Measurements from ENCODE around the gene NPTX2.

NPTX2 gene

DNA sequence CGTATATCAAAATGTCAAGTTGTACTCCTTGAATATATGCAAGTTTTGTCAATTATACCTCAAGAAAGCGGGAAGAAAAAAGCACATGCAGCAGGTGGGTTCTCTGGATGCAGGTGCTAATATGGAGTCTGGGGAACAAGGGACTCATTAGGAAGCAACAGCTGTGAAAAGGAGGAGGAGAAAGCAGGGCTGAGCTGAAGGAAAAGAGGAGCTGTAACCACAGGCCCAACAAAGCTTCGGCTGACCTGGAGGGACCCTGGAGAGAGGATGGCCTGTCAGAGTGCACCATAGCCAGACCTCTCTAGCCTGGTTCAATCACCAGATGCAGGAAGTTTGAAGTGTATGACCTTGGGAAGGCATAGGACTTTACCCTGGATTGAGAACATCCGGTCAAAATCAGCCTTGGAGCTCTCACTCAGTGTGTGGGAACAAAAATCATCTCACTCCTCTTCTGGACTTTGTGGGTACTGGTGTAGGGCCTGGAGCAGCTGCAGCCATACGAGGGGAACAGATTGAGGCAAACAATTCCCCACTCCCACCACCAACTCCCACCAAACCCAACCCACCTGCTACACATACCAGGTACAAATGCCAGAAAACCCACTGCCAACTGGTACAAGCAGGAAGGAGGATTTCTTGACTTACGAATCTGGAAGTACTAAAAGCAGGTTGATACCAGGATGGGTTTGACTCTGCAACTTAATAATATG lies 36.7 kb downstream of the NPTX2 start:
- DNase-seq (ENCODE audit: low read depth in 2 of 2, low spot score in 1 of 2): no peak

DNA sequence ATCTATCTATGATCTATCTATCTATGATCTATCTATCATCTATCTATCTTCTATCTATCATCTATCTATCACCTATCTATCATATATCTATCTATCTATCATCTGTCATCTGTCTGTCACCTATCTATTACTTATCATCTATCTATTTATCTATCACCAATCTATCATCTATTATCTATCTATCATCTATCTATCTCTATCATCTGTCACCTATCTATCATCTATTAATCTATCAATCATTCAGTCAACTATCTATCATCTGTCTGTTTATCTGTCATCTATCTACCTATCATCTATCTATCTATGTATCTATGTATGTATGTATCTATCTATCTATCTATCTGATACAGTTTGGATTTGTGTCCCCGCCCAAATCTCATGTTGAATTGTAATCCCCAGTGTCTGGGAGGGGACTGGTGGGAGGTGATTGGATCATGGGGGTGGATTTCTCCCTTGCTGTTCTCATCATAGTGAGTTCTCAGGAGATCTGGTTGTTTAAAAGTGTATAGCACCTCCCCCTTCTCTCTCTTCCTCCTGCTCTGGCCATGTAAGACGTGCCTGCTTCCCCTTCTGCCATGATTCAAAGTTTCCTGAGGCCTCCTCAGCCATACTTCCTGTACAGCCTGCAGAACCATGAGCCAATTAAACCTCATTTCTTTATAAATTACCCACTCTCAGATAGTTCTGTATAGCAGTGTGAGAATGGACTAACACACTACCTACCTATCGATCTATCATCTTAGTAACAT lies 37.6 kb downstream of the NPTX2 start:
- no peak for DNase-seq (ENCODE audit: low read depth in 2 of 2, low spot score in 1 of 2)

DNA sequence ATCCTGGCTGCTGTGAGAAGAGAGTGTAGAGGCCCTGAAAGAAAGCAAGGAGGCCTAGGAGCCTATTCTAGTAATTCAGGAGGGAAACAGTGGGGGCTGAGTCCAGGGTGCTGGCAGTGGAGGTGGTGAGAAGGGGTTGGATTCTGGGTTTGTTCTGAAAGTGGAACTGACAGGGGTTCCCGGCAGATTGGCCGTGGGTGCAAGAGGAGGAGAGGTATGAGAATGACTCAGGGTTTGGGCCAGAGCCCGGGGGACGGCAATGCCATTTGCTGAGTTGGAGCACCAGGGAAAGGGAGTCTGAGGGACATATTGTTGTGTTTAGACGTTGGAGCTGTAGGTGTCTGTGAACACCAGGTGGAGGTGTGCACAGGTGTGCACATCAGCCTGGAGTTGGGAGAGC lies 38.5 kb downstream of the NPTX2 start:
- DNase-seq (ENCODE audit: low read depth in 2 of 2, low spot score in 1 of 2): no peak

DNA sequence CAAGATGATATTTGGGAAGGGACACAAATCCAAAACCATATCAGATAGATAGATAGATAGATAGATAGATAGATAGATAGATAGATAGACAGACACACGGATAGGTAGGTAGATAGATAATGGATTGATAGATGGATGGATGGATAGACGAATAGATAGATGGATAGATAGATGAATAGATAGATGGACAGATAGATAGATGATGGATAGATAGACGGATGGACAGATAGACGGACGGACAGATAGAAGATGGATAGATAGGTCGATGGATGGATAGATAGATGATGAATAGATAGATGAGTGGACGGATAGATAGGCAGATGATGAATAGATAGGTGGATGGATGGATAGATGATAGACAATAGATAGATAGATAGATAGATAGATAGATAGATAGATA lies 39.8 kb downstream of the NPTX2 start:
- DNase-seq (ENCODE audit: low read depth in 2 of 2, low spot score in 1 of 2): no peak

DNA sequence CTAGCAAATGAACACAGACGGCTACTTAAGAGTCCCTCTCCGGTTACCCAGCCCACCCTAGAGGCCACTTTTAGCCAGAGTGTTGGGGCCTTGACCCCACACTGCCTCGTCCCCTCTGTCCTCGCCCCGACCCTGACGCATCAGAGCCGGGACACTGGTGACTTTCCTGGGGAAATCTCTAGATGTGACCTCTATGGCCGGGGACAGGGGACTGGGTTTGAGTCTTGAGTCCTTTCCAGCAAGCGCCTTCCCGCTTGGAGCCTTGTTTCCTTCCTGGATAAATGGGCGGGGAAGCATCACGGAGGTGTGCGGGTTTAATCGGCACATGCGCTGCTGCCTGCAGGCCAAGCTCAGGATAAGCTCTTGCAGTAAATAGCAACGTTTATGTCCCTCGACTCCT lies 40.7 kb downstream of the NPTX2 start:
- DNase-seq (ENCODE audit: low read depth in 2 of 2, low spot score in 1 of 2): no peak

DNA sequence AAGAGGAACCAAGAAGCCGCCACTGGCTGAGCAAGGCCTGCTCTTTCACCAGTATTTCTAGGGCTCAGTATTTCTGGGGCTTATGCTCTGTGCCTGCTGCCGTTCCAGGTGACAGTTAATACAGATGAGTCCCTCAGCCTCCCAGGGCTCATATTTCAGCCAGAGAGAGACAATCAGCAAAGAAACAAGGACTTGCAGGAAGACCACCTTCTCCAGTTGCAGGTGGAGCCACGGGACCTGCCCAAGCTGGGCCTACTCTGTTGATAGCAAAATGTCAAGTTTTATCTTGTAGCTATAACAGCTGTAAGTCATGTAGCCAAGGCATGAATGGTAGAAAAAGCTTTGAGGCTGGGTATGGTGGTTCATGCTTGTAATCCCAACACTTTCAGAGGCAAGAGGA lies 42.7 kb downstream of the NPTX2 start:
- no peak for DNase-seq (ENCODE audit: low read depth in 2 of 2, low spot score in 1 of 2)

DNA sequence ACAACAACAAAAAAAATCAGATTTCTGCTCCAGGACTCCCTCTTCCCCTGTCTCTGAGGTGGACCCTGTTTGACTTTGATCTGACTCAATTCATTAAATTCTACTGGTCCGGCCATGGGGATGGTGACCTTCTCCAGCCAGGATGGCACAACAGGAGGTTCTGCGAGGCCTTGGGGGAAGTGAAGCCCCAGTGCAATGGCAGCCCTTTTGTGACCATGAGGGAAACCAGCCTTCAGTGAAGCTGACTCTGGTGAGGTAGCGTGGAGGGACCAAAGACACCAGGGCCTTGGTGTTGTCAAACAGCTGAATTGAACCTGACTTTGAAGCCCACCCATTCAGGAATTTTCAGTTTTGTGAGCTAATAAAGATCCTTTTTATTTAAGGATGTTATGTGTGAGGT lies 44.5 kb downstream of the NPTX2 start:
- DNase-seq (ENCODE audit: low read depth in 2 of 2, low spot score in 1 of 2): no peak

DNA sequence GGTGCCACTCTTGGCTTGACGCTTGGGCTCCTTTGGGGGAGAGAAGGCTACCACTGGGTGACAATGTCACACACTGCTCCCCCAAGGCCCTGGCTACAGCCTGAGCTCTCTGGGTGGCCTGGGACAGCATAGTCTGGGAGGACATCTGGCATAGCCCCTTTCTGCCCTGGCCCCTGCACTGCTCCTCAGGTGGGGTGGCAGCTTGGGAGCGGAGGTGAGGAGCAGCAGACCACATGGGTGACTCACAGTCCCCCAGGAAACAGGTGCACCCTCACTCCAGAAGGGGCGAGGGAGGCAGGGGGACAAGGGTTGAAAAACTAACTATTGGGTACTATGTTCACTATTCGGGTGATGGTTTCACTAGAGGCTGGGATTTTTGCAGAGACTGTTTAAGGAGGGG lies 45.2 kb downstream of the NPTX2 start:
- no peak for DNase-seq (ENCODE audit: low read depth in 2 of 2, low spot score in 1 of 2)

DNA sequence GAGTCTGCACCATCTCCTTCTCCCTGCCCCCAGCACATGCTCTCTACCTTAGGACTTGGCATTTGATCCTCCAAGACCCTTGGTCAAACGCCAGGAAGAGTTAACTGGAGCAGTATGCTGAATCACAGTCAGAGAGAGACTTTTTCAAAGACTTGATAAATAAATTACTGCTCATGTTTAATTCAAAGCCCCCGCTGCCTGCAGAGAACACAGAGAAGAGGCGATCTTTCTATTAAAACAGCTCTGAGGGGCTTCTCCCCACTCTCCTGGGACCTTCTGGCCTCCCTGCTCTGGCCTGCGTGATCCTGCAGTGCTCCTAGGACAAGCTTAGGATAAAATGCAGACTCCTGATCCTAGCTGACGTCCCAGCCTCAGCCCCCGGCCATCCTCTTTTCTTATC lies 47.8 kb downstream of the NPTX2 start:
- no peak for DNase-seq (ENCODE audit: low read depth in 2 of 2, low spot score in 1 of 2)

DNA sequence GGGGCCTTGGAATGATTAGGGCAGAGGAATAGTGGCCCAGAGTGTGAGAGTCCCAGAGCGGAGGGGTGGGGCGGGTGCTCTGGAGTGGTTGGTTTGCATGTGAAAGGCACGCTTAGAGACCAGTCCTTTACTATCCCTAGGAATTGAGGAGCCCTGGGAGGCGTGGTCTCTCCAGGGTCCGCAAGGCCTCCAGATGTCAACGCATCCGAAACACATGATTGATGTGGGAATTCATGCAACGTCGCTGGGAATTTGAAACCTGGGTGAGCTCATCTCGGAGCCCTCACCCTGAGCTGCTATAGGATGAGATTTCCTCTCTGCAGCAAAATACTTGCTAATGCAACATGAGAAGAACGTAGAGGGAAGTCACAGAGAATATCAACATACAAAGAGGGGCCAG lies 51.2 kb downstream of the NPTX2 start:
- no peak for DNase-seq (ENCODE audit: low read depth in 2 of 2, low spot score in 1 of 2)

DNA sequence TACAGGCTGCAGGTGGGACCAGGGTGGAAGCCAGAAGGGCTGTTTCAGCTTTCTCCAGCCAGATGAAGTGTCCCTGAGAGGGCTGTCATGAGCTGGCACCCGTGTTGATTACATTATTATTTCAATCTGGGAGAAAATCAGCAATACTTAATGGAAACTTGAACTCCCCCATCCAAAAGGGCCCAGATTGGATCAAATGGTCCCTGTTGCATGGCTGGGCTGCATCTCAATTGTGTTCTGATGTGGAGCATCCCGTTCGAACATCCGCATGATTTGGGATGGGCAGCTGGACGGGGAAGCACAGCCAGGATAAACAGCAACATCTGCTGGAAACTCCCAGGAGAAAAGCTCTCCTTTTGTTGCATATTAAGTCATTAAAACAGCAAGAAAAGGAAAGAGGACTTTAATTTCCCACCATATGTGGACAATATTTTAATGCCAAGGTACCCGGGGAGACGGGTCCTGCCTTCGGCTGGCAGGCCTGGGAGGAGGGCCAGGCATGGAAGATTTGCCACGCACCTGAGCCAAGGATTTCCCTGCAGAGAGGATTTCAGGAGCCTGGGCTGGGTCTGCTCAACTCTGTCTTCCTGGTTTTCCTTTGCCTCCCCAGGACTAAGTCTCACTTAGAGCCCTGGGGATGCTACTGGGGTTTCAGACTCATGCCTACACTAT lies 52.4 kb downstream of the NPTX2 start:
- DNase-seq (ENCODE audit: low read depth in 2 of 2, low spot score in 1 of 2): no peak

DNA sequence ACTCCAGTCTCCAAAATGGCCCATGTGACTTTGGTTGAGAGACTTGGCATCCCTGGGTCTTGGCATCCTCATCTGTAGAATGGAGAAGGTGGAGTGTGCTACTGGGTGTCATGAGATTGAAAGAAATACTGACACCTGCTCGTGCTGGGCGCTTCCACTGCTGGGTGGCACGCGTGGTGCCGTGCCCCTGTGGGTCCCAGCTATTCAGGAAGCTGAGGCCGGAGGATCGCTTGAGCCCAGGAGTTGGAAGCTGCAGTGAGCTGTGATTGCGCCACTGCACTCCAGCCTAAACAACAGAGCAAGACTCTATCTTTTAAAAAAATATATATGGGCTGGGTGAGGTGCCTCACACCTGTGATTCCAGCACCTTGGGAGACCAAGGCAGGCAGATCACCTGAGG lies 53.1 kb downstream of the NPTX2 start:
- DNase-seq (ENCODE audit: low read depth in 2 of 2, low spot score in 1 of 2): no peak

DNA sequence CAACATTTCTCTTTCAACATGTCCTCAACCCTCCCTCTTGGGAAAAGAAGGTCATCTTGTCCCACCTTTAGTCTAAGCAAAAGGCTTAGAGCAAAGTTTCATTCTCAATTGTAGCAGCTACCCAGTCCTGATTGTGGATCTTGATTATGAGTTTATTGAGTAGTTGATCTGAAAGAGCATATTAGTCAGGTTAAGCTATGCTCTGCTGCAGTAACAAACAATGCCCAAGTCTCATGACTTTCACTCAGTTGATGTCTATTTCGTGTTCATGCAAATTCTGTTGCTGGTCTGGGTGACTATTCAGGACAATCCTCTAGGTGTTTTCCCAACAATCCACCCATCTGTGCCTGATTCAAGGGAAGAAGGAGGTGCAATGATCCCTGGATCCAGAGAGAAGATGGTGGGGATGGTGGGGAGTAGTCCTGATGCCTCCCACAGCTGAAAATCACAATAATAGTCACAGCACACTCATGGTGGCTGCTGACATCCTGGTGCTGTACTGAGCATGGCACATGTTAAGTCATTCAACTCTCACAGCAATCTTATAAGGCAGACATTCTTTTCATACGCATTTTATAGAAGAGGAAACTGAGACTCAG lies 54.7 kb downstream of the NPTX2 start:
- DNase-seq (ENCODE audit: low read depth in 2 of 2, low spot score in 1 of 2): no peak

DNA sequence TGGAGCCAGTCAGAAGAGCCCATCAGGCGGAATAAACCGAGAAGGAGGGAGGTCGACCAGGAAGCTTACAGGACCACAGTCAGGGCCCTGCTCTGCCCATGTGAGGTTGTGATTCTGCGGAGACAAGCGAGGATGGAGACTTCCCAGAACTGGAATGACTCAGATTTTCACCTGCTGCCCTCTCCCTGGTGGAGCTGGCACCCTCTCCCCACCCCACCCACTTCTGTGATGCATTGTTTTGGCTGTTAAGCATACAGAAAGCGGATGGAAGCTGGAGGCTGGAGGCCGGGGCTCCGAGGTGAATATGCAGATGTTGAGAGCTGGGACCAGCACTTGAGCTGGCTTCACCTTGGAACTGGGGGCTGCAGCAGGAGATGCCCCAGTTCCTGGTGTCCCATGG lies 57.4 kb downstream of the NPTX2 start:
- no peak for DNase-seq (ENCODE audit: low read depth in 2 of 2, low spot score in 1 of 2)

DNA sequence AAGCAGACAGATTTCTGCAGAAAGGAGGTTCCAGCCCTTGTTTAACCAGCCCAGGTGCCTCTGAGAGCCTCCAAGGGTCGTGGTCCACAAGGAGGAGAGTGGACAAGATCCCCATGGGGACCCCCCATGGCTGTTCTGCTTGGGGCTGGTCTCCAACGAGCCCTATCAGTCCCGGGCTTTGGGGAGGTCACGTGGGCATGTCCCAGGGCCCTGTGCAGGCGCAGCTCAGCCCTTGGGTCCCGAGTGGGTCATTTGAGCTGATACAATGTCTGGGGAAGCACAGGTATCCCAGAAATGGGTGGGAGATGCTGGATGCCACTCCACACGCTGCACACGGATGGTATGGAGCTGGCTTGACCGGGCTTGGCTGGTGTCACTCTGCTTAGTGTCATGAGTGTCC lies 57.8 kb downstream of the NPTX2 start:
- no peak for DNase-seq (ENCODE audit: low read depth in 2 of 2, low spot score in 1 of 2)

DNA sequence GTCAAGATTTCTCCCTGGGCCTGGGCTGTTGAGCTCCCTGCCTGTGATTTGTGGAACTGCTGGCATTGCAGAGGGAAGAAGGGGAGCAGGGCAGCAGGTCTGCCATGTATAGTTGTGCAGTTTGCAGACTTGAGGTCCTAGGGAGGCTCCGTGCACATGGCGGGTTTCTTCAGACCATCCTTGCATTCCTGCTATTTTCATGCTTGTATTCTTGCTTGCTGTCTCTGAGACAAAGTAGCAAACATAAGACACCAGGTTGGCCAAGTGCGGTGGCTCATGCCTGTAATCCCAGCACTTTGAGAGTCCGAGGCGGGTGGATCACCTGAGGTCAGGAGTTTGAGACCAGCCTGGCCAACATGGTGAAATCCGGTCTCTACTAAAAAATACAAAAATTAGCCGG lies 61.1 kb downstream of the NPTX2 start:
- no peak for DNase-seq (ENCODE audit: low read depth in 2 of 2, low spot score in 1 of 2)

Data from stimulated activated CD8-positive, alpha-beta memory T cell treated with anti-CD3 and anti-CD28 coated beads, Interleukin-4, amount 100 ng/mL, for 1 hour (primary cell).